ENCODE data around the gene LMX1B. TPM values are rescaled to one million over a fixed set of nuclear protein-coding genes. Genes with fewer than 3 reads are reported as not detected.

The LMX1B gene
- polyA plus RNA-seq, 4 donors = 17.6 to 22.9 (median 19.5) TPM

DNA sequence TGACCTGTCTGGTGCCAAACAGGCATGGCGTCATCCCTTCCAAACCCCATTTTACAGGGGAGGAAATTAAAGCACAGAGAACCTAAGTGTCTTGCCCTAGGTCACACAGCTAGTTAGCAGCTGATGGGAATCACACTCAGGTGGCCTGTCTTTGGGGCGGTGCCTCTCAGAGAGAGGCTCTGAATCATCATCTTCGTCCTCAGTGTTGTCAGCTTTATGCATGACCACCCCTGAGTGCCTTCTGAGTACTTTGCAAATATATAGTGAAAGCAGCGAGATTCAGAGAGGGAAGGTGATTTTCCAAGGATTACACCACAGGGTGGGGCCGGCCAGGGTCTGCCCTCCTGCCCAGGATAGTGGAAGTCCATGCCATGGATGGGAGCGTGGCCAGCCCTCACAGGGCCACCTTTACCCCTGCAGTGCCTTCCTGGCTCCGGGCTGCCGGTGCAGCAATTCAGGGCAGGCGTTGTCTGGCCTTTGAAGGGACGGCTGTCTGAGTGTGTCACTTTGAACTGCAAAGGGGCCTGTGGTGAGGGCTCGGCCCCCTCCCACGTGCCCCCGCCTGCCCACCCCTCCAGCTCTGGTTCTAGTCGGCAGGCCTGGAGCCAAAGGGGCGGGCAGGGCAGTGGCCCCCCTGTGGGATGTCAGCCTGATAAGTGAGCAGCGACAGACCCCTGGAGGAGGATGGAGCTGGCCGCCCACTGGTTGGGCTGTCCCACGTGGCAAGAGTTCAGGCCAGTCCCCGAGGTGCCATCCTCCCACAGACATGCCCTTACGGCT lies 16.9 kb downstream of the LMX1B start:
- DNase-seq (ENCODE audit: low read depth in 4 of 4, low spot score in 3 of 4) = no peak

DNA sequence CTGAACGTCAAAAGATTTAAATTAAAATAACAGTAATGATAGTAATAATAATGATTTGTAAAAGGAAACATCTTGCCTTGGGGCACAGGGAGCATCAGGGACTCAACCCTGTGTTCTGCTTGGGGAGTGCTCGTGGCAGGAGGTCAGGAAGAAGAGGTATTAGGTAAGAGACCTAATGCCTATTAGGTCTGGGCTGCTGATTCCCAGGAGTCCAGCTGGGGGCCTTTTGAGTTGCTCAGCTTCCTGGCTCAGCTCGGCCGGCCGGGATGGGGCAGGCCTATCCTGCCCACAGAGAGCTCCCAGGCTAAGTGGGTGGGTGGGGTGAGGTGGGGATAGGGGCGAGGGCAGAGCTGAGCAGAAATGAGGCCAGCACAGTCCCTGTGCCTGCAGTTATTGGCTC lies 17.5 kb downstream of the LMX1B start:
- DNase-seq (ENCODE audit: low read depth in 4 of 4, low spot score in 3 of 4) = no peak

DNA sequence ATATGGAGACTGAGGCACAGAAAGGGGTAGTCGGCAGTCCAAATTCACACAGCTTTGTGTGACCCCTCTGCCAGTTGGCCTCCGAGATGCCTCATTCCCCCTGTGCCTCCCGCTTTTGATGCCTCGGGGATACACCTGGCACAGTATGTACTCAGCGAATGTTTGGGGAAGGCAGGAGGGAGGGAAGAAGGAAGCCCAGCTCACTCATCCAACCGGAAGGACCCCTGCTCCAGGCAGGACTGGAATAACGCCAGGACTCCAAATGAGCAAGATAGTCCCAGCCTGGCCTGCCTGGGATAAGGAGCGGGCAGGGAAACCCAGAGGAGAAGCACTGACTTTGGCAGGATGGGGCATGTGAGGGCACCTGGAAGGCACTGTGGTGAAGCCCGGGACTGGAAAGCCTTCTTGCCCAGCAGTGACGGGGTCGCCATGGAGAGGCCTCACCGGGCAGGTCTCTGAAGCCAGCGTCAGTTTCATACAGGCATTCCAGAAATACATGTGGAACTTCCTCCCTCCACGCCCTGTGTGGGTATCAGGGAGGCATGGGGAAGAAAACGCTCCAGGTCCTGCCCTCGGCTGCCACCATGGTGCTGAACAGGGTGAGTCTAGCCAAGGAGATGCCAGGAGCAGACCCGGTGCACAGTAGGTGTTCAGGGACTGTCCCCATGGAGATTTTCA lies 20.3 kb downstream of the LMX1B start:
- DNase-seq (ENCODE audit: low read depth in 4 of 4, low spot score in 3 of 4) = no peak

DNA sequence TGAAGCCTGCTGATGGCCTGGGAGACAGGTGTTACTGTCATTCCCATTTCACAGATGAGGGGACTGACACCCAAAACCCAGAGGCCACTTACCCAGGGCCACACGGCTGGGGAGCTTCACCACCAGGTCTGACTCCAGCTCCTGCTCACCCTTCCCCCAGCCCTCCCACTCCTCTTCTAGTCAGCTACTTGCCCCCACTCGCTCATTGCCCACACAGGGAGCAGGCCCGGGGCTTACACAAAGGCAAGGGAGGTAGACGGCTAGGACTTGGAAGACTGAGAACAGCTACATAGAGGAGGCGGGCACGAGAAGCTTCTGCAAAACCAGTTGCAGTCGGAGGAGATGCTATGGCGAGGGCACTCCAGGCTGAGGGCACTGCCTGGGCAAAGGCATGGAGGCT lies 21.3 kb downstream of the LMX1B start:
- DNase-seq (ENCODE audit: low read depth in 4 of 4, low spot score in 3 of 4) = no peak

DNA sequence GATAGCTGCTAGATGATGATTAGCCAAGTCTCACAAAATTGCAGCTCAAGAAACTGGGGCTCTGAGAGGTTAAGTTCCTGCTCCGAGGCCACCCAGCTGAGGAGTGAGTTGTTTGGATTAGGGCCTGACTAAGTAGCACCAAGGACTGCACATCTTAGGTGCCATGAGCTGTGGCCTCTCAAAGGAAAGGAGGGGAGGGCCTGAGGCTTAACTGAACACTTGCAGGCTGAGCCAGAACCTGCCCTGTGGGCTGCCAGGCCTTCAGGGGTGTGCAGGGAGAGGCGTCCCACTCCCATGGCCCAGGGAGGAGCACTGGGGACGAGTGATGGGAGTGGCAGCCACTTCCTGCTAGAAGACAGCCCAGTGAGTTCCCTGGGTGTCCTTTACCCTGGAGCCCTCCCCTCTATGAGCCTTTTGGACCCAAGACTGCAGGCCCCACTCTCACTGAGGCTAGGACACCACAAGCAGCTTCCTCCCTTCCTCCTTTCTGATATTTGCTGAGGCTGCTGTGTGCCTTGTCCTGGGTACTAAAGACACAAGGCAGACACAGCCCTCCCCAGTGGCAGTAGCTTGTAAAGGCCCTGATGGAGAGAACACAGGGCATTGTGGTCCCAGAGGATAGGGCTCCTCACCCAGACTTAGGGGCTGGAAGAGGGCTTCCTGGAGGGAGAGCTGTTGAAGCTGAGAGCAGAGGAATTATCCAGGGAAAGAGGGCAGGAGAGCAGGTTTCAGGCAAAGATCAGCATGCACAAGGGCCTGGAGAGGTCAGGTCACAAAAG lies 22.1 kb downstream of the LMX1B start:
- no peak for DNase-seq (ENCODE audit: low read depth in 4 of 4, low spot score in 3 of 4)

DNA sequence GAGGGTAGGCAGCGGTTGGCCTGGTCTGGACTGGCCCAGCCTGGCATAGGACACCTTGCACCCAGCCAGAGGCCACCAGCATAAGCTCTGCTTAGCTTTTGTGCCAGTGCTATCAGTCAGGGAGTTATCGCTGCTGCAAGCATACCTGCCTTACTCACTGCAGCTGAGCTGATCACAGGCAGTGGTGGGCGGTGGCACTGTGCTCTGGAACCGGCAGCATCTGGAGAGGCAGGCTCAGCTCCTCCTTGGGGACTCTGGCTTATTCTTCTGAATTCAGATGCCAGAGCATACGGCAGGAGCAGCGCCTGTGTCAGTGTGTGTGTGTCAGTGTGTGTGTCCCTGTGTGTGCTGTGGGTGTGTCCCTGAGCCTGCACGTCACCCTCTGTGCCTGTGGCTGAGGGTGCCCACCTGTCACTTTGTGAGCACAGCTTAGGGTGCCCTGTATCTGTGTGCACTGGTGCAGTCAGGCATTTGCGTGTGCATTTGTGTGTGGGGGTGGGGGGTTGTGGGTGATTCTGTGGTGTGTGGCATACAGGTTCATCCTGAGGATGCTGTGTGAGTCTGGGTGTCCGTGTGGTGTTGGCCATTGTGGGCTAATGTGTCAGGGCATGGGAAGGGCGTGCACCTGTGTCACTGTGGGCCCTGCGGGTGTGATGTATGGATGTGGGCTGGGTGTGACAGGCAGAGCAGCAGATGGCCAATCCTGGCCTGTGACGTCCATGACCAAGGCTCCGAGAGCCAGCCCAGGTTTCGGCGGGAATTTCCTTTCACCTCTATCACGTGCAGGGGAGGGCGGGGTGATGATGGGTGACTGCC lies 23.5 kb downstream of the LMX1B start:
- no peak for DNase-seq (ENCODE audit: low read depth in 4 of 4, low spot score in 3 of 4)

DNA sequence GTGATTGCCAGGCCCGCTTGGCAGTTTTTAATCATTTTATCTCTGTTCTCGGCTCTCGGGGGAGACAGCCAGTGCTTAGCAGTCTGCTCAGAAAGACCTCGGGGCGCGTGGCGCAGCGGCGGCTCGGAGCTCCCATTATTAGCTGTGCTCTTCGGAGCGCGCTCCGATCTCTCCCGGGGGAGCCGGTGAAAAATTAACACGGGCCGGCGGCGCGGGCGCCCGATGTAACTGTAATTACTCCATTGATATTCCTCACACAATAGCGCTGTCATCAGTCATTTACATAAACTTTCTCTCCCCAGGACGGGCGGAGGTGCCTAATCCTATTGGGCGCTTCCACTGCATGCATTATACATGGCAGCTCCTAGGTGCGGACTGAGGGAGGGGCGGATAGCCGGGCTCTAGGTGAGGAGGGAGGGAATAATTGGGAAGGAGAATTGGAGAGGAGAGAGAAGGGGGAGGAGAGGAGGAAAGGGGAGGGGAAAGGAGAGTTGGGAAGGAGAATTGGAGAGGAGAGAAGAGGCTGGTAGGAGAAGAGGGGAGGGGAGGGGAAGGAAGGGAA lies 24.9 kb downstream of the LMX1B start:
- no peak for DNase-seq (ENCODE audit: low read depth in 4 of 4, low spot score in 3 of 4)

DNA sequence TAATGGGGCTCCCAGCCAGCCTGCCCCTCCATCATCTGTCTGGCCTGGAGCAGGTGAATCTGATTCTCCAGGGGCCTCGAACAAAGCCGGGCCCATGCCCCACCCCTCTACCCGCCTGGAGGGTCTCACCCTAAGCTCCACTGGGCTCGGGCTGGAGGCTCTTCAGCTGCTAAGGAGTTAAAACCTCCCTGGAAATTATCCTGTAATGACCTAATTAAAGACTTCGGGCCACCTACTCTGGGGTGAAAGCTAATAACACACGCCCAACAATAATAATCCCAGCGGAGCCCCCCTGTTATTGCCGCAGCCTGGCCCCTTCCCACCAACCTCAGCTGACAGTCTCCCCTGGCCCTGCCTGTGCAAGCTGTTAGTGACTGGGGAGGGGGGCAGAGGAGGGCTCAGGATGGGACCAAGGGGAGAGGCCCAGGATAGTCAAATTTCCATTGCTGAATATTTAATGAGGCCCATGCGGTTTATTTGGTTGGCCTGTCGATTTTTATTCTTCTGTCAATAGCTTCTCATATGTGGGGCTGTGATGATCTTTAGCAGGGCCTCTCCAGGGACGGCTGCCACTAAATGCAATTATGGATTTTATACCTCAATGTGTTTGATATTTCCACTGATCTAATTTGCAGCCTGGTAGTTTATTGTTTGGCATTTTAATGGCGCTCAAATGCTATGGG lies 25.7 kb downstream of the LMX1B start:
- DNase-seq (ENCODE audit: low read depth in 4 of 4, low spot score in 3 of 4) = no peak

DNA sequence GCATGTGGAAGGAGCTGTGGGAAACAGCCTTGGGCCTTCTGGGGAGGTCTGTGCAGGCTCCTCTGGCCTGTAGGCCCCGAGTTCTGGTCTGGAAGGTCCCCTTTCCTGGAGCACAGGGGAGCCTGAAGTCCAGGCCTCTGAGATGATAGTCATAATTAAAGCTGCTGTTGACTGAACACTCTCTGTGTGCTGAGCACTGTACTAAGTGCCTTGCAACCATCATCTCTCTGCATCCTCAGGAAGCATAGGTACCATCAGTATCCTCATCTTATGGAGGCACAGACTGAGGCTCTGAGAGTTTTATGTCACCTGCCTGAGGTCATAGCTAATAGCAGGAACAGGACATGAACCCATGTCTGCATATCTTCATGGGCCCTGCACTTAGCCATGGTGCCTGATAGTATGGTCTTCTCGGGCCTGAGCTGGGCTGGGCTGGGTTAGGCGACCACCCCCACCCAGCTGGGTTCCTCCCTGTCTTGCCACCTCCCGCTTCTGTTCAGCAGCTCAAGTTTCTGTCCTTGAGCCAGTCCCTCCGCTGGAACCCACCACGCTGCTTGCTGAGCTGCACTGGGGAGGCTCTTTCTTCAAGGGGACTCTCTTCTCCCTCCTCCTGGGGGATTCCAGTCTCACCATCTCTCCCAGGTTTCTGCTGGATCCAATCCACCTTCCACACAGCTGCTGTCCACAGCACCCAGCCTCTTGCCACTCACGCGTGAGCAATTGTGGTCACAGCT lies 27.6 kb downstream of the LMX1B start:
- no peak for DNase-seq (ENCODE audit: low read depth in 4 of 4, low spot score in 3 of 4)

DNA sequence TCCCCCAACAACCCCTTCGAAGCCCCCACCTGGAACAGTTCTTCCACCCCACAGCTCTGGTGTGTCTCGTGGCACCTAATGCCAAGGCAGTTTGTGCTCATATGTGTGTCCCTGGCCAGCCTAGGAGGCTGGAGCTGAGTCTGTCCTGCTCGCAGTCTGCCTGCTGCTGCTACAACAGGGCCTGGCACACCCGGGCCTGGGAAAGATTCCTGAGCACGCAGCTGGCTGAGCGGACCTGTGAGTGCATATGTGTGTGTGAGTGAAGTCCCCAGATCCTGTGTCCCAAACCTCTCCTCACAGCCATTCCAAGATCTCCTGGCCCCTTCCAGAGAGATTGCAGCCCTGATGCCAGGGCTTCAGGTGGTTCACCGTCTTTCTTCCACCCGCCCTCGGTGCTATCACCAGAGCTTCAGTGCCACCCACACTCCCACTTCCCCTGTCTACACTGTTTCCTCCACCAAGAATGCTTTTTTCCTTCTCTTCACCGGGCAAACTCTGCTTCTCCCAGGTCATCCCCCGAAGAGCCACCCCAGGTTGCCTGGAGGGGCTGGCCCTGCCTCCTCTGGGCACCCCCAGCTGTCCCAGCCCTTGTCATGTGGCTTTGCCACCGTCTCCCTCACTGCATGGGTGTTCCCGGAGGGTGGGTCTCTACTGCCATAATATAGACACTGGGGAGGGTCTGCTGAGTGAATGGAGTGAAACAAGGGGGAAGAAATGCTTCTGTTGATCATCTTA lies 28.4 kb downstream of the LMX1B start:
- DNase-seq (ENCODE audit: low read depth in 4 of 4, low spot score in 3 of 4) = no peak

DNA sequence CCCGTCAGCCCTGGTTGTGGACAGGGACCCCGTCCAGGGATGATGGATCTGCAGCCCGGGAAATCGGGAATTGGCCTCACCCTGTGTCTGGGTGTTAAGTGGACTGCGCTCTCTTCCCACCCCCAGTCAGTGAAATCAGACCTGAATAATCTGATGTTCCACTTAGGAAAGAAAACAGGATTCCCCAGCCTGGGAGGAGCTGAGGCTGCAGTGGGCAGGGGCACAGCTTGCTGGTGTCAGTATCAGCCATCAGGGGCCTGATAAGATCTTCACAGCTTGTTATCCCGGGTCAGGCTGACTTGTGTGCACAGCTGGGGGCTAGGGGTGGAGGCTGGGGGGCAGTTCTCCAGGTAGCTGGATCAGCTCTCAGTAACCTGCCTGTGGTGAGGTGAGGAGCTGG lies 29.1 kb downstream of the LMX1B start:
- DNase-seq (ENCODE audit: low read depth in 4 of 4, low spot score in 3 of 4) = no peak

DNA sequence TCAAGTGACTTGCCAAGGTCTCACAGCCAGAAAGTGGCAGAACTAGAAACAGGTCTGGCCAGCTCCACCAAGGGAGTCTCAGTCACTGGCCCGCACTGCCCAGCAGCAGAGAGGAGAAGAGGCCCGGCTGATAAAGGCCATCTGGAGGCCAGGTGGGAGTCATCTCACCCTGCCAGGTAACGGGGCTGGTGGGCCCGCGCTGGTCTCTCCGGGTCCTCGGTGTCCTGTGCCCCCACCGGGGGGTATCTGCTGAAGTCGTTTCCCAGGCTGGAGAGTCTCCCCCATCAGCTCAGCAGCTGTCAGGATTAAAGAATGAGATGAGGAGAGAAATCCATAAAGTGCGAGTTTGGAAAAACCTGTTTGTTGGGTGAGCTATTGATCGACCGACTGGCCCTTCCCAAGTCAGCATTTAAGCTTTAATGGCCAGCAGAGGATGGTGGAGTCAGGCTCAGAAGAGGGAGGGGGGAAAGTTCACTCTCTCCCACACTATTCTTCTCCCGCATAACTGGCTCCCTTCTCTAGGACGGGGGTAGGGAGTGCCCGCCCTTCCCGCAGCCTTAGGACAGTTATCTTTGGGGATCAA lies 30.3 kb downstream of the LMX1B start:
- DNase-seq (ENCODE audit: low read depth in 4 of 4, low spot score in 3 of 4) = no peak

DNA sequence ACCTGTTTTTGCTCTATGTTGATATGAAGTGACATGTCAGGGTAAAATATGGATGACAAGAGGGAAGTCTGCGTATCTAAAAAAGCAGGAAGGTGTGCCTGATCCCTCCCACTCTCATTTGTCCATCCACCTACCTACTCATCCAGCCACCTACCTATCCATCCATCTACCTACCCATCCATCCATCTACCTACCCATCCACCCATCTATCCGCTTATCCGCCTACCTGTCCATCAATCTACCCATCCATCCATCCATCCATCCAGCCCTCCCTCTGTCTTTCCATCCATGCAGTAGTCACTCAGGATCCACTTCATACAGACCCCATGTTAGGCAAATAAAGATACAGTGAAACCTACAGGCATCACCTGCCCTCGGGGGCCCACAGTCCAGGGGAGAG lies 32.4 kb downstream of the LMX1B start:
- no peak for DNase-seq (ENCODE audit: low read depth in 4 of 4, low spot score in 3 of 4)

DNA sequence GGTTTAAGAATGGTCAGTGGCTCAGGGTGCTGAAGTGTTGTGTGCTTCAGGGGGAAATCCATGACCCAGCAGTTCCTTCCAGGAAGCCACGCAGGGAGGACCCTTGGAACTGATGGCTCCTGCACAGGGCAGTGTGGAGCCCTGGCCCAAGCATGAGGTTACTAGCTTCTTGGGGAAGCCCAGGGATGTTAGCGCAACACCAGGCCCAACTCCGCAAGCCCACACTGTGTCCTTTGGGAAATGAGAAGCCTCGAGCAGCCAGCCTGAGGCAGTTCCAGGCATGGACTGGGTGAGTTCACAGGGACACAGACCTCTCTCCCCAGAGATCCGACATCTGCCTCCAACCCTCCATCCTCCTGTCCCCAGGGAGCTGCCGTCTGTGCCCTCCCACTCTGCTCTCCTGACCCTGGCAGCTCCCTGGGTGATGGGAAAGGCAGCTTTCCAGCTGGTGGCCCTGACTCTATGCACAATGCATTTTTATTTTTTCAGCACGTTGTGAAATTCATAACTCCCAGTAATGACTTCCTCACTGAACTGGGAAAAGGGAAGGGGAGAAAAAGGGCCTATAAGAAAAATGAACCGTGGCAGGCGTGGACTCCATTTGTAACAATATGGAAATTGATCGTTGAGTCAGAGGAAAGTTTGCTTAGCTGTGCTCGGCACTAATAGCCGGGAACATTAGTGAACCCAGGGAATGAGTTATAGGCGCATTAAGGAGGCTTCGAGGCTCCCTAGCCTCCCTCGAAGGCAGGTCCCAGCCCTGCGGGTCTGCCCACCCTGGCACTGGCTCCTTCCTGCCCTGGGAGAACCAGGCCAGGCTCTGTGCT lies 34.1 kb downstream of the LMX1B start:
- DNase-seq (ENCODE audit: low read depth in 4 of 4, low spot score in 3 of 4) = no peak

DNA sequence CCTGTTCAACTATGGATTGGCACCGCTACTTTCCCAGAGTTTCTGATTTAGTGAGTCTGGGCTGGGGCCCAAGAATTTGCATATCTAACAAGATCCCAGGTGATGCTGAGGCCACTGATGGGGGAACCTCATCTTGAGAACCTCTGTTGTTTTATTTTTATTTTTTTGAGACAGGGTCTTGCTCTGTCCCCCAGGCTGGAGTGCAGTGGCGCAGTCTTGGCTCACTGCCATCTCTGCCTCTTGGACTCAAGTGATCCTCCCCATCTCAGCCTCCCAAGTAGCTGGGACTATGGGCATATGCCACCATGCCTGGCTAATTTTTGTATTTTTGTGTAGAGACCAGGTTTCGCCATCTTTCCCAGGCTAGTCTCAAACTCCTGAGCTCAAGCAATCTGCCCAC lies 35.7 kb downstream of the LMX1B start:
- no peak for DNase-seq (ENCODE audit: low read depth in 4 of 4, low spot score in 3 of 4)

DNA sequence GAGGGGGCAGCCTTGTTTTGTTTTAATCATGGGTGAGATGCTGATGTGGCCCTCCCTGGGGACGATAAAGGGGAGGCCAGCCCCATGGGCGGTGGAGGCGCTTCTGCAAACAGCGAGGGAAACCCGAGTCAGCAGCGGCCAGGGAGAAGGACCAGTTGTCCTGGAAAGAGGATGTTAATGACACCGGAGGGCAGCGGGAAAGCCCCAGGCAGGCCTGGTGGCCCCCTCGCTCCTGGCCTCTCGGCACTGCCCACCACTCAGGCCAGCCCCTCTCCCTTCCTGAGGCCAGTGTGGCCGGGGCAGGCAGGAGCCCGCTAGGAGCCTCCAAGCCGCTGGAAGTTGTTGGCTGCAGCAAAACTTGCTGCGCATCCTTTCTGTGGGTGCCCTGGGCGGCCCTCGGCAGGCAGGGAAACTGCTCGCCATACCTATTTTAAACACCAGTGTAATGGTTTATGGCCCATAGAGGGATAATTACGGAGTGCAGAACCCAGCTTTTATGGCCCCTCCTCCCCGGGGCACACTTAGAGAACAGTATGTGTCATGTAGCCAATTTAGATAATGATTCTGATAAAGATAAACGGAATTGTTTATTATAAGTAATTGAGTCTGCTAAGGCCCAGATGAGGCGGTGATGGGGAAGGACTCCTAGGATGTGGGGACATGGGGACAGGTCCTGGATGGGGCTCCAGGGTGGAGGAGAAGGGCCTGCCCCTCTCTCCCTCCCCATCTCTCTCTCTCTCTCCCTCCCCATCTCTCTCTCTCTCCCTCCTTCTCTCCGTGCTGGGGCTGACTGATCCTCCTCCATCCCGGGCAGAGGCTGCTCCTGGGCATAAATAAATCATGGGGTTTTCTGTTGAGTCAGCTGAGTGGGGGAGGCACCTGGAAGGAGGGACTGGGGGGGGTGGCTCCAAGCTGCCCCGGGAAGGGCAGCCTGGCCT lies 36.9 kb downstream of the LMX1B start:
- DNase-seq (ENCODE audit: low read depth in 4 of 4, low spot score in 3 of 4) = no peak

All from right renal pelvis (tissue), 4 donors.